Measurements from ENCODE around the gene PLXNC1. TPM values are rescaled to one million over a fixed set of nuclear protein-coding genes. Genes with fewer than 3 reads are reported as not detected.

Gene PLXNC1
- total and polyA plus RNA-seq, 2 donors (not counting 1 experiment from before 2014, with no cell fraction given) = 9.7 to 33.6 TPM

DNA sequence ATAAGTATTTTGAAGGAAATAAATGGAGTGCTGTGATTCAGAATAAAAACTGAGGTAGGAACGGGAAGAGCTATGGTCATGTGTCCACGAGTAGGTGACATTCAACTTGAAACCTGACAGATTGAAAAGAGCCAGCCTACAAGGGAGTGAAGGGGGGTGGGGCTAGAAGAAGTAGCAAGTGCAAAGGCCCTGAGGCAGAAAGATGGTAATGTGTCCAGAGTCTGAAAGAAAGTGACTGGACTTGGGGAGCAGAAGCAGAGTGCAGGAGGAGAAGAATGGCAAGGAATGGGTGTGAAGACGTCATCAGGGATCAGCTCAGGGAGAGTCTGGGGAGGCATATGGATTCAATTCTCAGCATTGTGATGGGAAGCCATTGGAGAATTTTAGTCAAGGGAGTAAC lies 13.7 kb downstream of the PLXNC1 start:
- TF ChIP-seq EZH2 (IDR thresholded peaks at IDR 0.05; ENCODE audit: borderline replicate concordance, insufficient read depth, low read depth, low read length, poor library complexity, severe bottlenecking) = no peak
- TF ChIP-seq, protein P1, sequence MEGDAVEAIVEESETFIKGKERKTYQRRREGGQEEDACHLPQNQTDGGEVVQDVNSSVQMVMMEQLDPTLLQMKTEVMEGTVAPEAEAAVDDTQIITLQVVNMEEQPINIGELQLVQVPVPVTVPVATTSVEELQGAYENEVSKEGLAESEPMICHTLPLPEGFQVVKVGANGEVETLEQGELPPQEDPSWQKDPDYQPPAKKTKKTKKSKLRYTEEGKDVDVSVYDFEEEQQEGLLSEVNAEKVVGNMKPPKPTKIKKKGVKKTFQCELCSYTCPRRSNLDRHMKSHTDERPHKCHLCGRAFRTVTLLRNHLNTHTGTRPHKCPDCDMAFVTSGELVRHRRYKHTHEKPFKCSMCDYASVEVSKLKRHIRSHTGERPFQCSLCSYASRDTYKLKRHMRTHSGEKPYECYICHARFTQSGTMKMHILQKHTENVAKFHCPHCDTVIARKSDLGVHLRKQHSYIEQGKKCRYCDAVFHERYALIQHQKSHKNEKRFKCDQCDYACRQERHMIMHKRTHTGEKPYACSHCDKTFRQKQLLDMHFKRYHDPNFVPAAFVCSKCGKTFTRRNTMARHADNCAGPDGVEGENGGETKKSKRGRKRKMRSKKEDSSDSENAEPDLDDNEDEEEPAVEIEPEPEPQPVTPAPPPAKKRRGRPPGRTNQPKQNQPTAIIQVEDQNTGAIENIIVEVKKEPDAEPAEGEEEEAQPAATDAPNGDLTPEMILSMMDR (IDR thresholded peaks at IDR 0.05) = no peak
- CTCF ChIA-PET = no interaction called here
- H3K4me1 ChIP-seq (ENCODE audit: control insufficient read depth in 2 of 2, insufficient read depth in 2 of 2, low read length in 2 of 2) = peaks cover 16 to 25% of the 10 kb centered on the region in 2 donors
- H3K4me3 Mint-ChIP-seq = no peak overlapping the region
- no peaks in the 10 kb centered on the region for H3K27me3 ChIP-seq (replicated peaks in 1 of 4; ENCODE audit: control extremely low read depth in 1 of 4, control insufficient read depth in 3 of 4, insufficient read depth in 4 of 4, low read length in 3 of 4)
- 81% methylated on average over 3 of the region's 3 CpGs for WGBS (ENCODE audit: insufficient coverage)
- POLR2A ChIA-PET = no interaction called here
- H3K27ac Mint-ChIP-seq = no peak overlapping the region
- H3K4me1 Mint-ChIP-seq = peaks cover 28% of the 10 kb centered on the region
- peaks cover 4 to 5% of the 10 kb centered on the region in 2 experiments for H3K36me3 ChIP-seq (replicated peaks in 1 of 2; ENCODE audit: control extremely low read depth in 1 of 2, control insufficient read depth in 1 of 2, extremely low read depth in 1 of 2, insufficient read depth in 2 of 2, low read length in 1 of 2)
- H4K20me1 ChIP-seq (ENCODE audit: control insufficient read depth, insufficient read depth, low read length, poor library complexity, severe bottlenecking) = peaks cover 8% of the 10 kb centered on the region
- peaks cover 2% of the 10 kb centered on the region for H3K9me3 Mint-ChIP-seq (ENCODE audit: insufficient read depth)
- H3K4me2 ChIP-seq (replicated peaks; ENCODE audit: low read depth, low read length, poor library complexity, severe bottlenecking) = no peak overlapping the region
- H3K9me3 ChIP-seq (ENCODE audit: control extremely low read depth in 1 of 3, control insufficient read depth in 2 of 3, insufficient read depth in 1 of 3, low read length in 2 of 3) = no peaks in the 10 kb centered on the region
- no peak overlapping the region for H2AFZ ChIP-seq (ENCODE audit: insufficient read depth, low read depth, low read length, poor library complexity, severe bottlenecking)
- peaks cover 98% of the 10 kb centered on the region for H3K79me2 ChIP-seq (ENCODE audit: control insufficient read depth, insufficient read depth, low read length)
- H3K4me3 ChIP-seq (ENCODE audit: control extremely low read depth in 1 of 5, extremely low read depth in 1 of 5, insufficient read depth in 1 of 5, low read depth in 2 of 5, low read length in 4 of 5) = no peak overlapping the region
- no peak overlapping the region for H3K27ac ChIP-seq (ENCODE audit: low read length in 2 of 2)
- DNase-seq (no peak), ATAC-seq (ENCODE audit: low read depth) (no peak)
- intact Hi-C loops (cut with micrococcal nuclease) = no loop called here
- H3K27me3 Mint-ChIP-seq = no peaks in the 10 kb centered on the region
- no peak overlapping the region for H3K9ac ChIP-seq (ENCODE audit: low read length)

DNA sequence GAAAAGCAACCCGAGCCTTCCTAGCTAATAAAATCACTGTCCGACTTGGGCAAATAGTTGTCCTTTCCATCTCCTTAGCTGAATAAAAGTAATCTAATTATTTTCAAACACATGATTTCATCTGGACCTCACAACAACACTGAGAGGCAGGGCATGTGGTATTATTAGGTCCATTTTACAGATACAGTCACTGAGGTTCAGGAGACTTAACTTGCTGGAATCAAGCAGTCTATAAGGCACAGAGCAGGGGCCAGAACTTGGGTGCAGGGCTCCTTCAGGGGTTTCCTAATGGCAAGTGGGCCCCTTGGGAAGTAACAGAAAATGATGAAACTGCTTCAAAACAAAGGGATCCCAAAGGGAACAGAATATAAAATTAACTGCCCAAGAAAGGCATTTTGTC lies 15.5 kb downstream of the PLXNC1 start:
- H3K36me3 ChIP-seq (replicated peaks in 1 of 2; ENCODE audit: control extremely low read depth in 1 of 2, control insufficient read depth in 1 of 2, extremely low read depth in 1 of 2, insufficient read depth in 2 of 2, low read length in 1 of 2) = peaks cover 3 to 7% of the 10 kb centered on the region in 2 experiments
- H3K27ac ChIP-seq (ENCODE audit: low read length in 2 of 2) = no peak overlapping the region
- H3K9me3 Mint-ChIP-seq (ENCODE audit: insufficient read depth) = peaks cover 2% of the 10 kb centered on the region
- peaks cover 3 to 8% of the 10 kb centered on the region in 2 donors for H3K4me1 ChIP-seq (ENCODE audit: control insufficient read depth in 2 of 2, insufficient read depth in 2 of 2, low read length in 2 of 2)
- H3K27me3 ChIP-seq (replicated peaks in 1 of 4; ENCODE audit: control extremely low read depth in 1 of 4, control insufficient read depth in 3 of 4, insufficient read depth in 4 of 4, low read length in 3 of 4) = no peaks in the 10 kb centered on the region
- DNase-seq (no peak), ATAC-seq (ENCODE audit: low read depth) (no peak)
- peaks cover 25% of the 10 kb centered on the region for H3K4me1 Mint-ChIP-seq
- H3K4me3 Mint-ChIP-seq = no peak overlapping the region
- intact Hi-C loops (cut with micrococcal nuclease) = no loop called here
- no peak overlapping the region for H3K4me3 ChIP-seq (ENCODE audit: control extremely low read depth in 1 of 5, extremely low read depth in 1 of 5, insufficient read depth in 1 of 5, low read depth in 2 of 5, low read length in 4 of 5)
- H3K9me3 ChIP-seq (ENCODE audit: control extremely low read depth in 1 of 3, control insufficient read depth in 2 of 3, insufficient read depth in 1 of 3, low read length in 2 of 3) = no peaks in the 10 kb centered on the region
- H3K27ac Mint-ChIP-seq = no peak overlapping the region
- H4K20me1 ChIP-seq (ENCODE audit: control insufficient read depth, insufficient read depth, low read length, poor library complexity, severe bottlenecking) = peaks cover 8% of the 10 kb centered on the region
- no peak overlapping the region for H2AFZ ChIP-seq (ENCODE audit: insufficient read depth, low read depth, low read length, poor library complexity, severe bottlenecking)
- H3K9ac ChIP-seq (ENCODE audit: low read length) = no peak overlapping the region
- H3K4me2 ChIP-seq (replicated peaks; ENCODE audit: low read depth, low read length, poor library complexity, severe bottlenecking) = no peak overlapping the region
- no peaks in the 10 kb centered on the region for H3K27me3 Mint-ChIP-seq
- WGBS (ENCODE audit: insufficient coverage) = no CpG with 5 or more reads among the region's 2 CpGs
- CTCF ChIA-PET = interaction anchor here (0.8 to 1.2 kb wide), 2 partner anchors 15 to 20 kb away, joined by 3 read pairs; no protein-coding TSS in a partner anchor
- no peak for TF ChIP-seq EZH2 (IDR thresholded peaks at IDR 0.05; ENCODE audit: borderline replicate concordance, insufficient read depth, low read depth, low read length, poor library complexity, severe bottlenecking)
- peaks cover 96% of the 10 kb centered on the region for H3K79me2 ChIP-seq (ENCODE audit: control insufficient read depth, insufficient read depth, low read length)
- POLR2A ChIA-PET = interaction anchor here (0.7 kb wide), 1 partner anchor 18 kb away, joined by 7 read pairs; no protein-coding TSS in a partner anchor

All from B cell (primary cell).